HG02870 (cell line): ENCODE data around the gene ELF2.
"Not testable (repeated sequence)": the region's sequence is repeated elsewhere in the genome, so short reads cannot be mapped to it uniquely, and the experiment has no call there.

Source experiments
- ATAC-seq: cut with Tn5 transposase; IDR thresholded peaks from one replicate; pipeline ENCODE4 v1.9.1; 2021; ENCODE audit warnings: mild to moderate bottlenecking, moderate library complexity; ENCODE audit not compliant: unreplicated experiment

The ELF2 gene

DNA sequence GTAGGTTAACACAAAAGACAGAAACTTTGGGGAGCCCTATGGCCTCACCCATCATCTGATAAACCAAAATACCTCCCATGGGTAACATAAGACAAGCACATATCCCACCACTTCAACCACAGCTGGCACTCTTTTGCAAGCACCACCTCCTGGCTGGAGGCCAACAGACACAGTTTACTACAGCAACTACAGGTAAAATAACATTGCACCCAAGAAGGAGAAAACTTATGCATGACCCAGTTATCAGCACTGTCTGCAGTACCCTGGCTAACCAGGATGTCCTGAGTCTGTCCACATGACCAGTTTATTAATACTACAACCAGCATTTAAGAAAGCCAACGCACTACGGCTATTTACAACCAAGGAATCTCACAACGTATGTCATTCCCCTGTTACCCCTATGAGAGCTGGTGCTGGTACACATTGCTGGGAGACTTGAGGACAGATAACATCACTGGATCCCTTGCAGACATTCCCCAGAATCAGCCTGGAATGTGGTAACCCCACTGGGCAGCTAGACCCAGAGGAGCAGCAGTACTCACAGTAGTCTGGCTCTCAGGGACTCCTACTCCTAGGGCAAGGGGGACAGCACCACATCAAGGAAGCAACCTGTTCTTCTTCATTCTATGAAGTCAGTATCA, 32.0 kb downstream of the ELF2 start:
- no peak for ATAC-seq

DNA sequence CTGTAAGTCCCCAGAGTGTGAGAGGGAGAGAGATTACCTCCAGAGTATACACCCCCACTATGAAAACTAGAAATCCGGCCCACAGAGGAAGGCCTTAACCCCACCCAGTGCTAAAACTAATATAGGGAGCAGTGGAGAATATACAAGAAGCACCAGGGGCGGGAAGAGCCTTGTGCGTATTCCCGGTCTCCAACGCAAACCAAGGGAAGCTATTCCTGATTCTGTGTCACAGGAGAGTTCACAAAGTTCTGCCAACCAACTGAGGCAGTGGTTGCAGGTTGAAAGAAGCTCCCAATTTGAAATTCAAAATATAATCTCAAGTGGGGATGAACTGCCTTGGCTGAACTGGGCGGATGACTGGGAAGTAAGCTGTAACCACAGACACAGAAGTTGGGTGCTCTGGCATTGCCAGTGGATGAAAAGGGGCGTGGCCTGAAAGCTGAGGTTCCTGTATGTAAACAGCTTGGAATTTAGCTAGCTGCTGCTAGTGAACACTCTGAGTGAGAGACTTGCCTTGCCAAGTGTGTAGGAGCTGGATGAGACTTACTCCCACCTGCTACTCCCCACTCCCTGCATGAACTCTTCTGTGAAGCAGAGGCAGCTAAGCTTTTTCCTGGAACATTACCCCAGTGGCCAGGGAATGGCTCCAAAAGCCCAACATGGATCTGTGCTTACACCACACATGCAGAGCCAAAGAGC, 32.7 kb downstream of the ELF2 start:
- no peak for ATAC-seq

DNA sequence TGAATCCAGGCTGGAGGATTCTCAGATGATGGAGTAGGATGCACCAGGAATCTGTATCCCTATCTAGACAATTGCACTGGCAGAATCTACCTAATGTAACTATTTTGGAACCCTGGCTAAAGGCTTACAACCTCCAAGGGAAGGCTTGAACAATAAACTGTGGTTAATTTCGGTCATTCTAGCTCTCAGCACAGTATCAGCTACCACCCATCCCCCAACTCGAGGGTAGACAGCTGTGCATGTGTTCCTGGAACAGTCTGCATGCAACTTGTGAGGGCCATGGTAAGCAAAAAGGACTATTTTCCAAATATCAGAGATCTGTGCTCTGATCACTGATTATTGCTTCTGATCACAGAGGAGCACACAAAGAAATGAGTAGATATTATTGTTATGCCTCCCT, 34.0 kb downstream of the ELF2 start:
- ATAC-seq, result no peak

DNA sequence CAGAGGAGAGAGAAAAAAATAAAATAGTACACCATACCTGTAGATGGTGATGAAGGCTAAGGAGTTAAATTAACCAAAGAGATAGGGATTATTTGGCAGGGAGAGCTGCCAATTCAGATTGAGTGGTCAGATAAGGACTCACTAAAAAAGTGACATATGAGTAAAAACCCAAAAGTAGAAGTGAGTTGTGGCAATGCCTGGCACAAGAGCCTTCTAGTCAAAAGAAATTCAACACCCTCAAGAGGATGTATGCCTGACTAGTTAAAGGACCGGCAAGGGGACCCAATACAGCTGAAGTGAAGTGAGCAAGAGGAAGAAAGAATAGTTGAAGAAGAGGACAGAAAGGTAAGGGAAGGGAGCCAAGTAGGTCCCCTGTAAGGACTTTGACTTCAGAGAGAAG, 34.9 kb downstream of the ELF2 start:
- no peak for ATAC-seq

DNA sequence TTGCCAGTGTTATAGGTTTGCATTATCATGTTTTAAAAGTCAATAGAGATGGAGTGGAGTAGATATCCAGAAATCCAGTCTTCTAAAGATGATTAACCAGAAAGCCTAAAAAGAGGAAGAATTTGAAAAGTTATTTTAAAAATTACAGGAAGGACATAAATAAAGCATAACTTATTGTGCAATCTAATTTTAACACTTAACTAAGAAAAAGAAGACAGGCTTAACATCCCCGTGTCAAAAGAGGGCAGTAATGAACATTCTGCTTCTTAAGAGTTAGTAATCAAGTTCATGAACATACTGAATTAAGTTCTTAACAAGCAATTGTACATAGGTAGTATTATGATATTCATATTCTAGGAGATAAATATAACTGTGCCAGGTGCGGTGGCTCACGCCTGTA, 39.3 kb downstream of the ELF2 start:
- ATAC-seq, result no peak

DNA sequence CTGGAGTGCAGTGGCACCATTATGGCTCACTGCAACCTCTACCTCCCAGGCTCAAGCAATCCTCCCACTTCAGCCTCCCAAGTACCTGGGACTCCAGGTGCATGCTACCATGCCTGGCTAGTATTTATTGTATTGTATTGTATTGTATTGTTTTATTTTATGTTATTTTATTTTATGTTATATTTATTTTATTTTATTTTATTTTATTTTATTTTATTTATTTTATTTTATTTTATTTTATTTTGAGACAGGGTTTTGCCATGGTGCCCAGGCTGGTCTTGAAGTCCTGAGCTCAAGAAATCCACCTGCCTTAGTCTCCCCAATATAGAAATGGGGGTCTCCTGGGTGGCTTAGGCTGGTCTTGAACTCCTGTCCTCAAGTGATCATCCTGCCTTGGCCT, 42.6 kb downstream of the ELF2 start:
- ATAC-seq, result no peak

DNA sequence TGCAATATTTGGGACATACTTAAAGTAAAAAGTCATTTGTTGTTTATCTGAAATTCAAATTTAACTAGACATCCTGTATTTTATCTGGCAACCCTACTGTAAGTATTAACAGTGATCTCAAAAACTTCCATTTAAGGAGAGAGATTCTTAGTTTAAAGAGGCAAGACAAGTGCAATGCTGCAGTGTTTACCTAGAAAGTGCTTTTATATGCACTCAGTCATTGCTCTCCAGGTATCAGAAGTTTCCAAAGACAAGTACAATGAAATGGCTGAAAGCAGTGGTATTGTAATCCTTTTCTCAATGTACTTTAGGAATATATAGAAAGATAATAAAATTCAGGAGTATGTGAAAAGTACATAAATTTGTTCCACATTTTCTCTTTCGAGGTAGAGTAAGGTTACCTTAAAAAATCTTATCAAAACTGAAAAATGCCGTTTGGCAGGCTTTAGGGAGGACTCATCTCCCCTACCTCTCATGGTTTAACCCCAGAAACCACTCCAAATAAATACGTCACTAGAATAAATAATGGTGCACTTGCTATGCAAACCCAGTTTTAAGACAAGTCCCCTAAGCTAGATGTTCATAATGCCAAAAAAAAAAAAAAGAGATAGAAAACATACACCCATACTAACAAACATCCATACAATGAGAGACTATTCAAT, 45.7 kb downstream of the ELF2 start:
- ATAC-seq, result no peak

DNA sequence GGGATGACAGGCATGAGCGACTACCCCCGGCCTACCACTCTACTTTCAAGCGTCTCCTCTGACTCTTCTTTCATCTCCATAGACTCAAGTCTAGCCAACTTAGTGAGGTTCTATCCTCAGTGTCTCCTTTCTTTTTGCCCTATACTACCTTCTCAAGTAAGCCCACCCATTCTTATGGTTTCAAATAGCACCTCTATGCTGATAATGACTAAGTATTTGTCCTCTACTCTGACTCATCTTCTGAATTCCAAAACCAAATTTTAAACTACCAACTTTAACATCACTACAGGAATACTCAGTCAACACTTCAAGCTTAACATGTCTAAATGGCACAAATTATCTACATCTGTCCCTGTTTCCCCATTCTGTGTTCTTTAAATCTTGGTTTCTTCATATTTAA, 47.8 kb downstream of the ELF2 start:
- ATAC-seq, result no peak

DNA sequence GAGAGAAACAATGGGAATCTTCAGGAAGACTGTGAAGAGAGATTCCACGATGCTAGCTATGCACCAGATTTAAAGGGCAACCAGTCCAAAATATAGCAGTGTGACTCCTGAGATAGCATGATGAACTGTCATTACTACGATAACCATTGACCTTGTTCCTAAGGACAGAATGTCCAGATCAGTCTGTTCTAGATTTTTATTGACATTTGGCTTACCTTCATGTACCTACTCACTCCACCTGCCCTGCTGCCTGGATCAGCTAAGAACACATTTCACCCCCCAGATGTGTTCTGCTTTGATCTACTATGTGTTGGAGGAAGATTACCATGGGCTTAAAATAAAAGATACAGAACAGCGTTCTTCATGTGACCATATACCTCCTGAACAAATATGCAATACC, 50.1 kb downstream of the ELF2 start:
- ATAC-seq, result no peak

DNA sequence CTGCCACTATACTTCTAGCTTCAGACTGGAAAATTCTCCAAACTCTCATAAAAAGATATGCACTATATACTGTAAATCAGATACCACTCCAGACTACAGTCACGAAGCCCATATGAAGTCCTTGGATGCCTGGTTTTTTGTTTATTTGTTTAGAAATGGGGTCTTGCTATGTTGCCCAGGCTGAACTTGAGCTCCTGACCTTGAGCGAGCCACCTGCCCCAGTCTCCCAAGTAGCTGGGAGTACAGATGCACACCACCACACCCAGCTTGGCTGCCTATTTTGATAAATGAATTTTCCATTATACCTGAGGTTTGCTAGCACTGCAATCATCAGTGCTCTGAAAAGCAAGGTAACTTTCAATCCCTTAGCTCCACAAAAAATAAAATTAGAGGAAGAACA, 53.1 kb downstream of the ELF2 start:
- no peak for ATAC-seq

DNA sequence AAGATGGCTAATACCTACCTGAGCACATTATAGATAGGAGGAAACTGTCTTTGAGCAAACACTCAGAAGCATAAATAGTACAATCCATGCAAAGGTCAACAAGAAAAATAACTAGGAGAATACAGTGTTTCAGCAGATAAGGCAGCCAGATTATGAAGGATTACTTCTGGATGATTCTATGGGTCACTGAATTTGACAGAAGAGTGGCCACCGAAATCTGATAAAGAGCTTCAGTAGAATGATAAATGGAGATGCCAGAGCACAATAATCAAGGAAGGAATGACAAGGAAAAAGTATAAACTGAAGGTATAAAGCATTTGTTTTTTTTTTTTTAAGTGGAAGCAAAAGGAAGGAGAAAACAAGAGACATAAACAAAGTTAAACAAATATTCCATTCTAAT, 58.7 kb downstream of the ELF2 start:
- no peak for ATAC-seq

DNA sequence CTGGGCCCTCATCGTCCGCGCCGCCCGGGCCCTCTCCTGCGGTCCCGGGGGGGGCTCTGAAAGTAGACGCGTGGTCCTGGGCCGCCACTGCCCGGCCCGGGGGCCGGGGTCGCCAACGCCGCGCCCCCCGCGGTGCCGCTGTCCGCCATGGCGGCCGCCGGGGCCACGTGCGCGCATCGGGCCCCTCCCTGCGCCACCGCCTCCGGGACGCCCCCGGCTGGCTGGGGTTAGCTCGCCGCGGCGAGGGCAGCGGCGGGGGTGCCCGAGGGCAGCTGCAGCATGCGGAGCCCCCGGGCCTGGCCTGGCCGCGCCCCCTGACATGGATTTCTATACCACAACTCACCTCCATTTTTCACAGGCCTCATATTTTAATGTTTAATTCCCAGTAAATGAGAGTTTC, 61.8 kb downstream of the ELF2 start:
- ATAC-seq, result no peak

DNA sequence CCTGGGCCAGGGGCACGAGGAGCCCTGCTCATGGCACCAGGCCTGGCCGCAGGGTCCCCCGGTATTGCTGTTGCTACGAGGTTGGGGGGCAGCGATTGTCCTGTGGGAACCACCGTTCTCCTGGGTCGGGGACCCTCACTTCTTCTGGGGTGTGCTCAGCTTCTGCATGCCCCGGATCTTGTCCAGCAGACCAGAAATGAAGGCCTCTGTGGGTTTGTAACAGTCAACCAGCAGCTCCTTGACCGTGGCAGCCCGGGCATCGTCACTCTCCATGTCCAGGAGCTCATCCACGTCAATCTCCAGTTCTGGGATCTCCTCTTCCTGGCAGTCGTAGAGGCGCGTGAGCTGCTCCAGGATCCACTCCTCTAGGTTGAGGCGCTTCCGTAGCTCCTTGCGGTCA, 62.2 kb downstream of the ELF2 start:
- ATAC-seq, result not testable (repeated sequence)

DNA sequence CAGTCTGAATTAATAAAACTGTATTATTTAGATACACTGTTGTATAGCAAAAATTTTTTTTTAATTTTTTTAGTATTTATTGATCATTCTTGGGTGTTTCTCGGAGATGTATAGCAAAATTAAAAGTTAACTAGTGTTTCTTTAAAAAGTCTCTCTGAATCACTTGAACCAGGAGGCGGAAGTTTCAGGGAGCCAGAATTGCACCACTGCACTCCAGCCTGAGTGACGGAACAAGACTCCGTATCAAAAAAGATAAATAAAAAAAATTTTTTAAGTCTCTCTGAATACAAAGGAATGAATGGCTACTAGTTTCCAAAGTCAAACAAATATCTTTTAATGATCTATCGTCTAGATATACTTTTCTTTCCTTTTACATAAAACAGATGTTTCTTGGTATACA, 64.4 kb downstream of the ELF2 start:
- ATAC-seq, result no peak

DNA sequence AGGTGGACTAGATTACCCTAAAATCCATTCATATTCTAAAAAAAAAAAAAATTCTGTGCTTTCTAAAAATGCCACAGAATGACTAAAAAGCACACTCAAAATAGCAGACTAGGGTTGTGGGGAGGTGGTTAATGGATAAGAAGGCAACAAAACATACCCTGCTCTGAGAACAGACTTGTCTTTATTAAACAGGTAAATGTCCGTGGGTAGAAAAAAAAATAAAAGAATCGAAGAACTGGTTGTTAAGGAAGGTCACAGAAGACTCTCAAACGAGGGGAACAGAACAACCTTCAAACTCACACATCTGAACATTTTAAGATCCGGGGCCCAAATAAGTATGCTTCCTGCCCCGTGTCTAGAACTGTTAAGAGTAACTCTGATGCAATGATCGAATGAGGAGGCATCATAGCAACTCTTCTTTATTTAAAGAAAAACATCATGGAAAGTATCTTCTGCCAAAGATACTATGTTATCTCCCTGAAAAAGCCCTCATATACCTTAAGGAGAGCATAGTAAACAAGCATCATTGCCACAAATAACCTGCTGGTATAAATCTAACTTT, 68.4 kb downstream of the ELF2 start:
- ATAC-seq, result no peak

DNA sequence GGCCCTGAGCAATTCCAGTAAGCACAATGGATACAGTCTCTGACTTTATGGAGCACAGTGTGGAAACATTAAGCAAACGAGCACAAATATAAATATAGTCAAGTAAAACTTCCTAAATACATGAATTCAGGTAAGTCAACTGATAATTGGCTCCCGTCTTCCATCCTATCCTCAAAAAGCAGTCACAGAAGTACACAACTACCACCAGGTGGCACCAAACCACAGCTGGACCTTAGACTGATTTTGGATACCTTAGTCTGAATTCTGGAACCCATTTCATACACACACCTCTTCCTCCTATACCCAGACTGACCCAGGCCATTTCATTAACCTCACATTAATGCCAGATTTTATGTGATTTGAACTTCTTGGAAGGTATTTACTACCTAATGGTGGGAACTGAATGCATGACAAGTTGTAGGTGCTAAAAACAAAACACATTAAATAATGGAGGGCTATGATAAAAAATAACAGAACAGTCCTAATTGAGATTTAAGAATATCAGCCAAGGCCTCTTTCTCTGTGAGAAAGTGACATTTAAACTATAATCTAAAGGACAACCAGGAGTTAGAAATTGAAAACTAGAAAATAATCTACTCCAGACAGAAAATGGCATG, 77.5 kb downstream of the ELF2 start:
- peak; percentile 84 for ATAC-seq

DNA sequence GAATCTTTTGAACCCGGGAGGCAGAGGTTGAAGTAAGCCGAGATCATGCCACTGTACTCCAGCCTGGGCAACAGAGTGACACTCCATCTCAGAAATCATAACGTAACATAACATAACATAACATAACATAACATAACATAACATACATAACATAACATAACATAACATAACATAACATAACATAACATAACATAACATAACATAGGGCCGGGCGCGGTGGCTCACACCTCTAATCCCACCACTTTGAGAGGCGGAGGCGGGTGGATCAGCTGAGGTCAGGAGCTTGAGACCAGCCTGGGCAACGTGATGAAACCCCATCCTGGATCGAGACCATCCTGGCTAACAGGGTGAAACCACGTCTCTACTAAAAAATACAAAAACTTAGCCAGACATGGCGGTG, 84.7 kb downstream of the ELF2 start:
- no peak for ATAC-seq

DNA sequence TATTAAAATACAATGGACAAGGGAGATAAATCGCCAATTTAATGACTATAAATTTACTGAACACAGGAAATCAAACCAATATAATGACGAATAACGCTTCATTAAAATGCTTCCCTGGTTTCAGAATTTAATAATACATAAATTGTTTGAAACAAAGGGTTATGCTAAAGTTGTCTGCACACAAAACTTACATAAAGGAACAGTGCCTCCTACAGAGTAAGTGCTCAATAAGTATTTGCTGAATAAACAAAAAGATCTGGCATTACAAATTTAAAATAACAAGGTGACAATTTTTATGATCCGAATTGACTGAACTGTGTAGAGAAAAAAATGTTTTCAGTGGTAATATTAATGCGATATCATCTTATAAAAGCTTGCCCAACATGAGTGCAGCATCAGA, 91.9 kb downstream of the ELF2 start:
- no peak for ATAC-seq

DNA sequence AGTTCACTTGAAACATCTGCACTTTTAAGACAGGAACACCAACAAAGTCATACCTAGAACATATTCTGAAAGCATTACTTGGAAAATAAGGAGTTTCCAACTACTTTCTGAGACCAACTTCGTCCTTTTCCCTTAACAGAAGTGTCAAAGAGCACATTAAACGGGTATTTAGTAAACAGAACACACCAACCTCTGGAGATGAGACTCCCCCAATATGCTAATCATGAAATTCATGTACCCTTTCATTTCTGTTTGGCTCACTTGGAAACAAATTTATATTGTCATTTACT, 92.3 kb downstream of the ELF2 start:
- no peak for ATAC-seq

DNA sequence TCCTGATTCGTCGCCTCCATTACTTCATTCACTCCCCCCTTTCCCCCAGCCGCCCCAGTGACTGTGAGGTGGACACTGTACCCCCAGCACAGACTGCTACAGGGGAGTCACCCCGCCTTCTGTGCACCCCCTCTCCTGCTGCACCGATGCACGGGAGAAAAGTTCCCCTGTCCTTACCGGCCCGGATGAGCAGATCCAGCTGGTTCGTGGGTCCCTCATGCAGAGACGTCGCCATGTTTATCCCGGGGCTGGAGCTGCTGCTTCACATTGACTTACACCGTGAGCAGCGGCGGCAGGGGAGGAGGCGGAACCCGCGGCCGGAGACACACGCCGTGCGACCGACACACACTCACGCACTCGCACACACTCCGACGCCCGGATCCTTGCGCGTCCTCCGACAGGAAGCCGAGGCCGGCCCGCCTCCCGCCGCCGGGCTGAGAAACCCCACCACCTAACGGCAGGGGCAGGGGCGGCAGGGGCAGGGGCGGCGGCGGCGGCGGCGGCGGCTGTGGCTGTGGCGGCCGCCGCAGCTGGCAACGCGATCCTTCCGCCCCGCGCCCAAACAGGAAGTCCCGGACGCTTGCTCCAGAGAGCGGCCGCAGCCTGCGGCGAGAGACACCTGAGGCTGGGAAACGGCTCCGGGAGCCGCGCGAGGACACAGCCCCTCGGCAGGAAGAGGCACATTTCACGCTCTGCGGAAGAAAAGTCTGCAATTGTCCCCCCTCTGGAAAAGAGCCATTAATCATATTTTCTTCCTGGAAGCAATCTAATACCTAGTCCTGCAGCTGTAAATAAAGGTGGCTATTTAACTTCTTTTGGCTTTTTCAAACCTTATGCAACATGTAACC, 92.8 kb downstream of the ELF2 start:
- peak; percentile 51 for ATAC-seq

DNA sequence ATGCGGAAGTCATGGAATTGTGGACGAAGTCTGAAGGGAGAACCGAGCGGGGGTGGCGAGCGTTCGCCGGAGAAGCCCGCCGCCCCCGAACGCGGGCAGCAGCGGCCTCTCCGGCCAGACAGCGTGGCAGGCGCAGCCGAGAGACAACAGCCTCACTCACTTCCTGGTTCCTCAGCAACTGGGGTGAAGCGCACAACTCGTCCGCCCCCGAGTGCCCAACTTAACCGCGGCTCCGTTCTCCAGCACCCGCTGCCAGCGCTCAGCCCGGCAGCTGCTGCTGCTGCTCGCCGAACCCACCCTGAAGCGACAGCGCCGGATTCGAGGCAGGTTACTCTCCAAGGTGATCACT, 93.4 kb downstream of the ELF2 start:
- peak; percentile 26 for ATAC-seq
